SU-DHL-6 (cell line): Measurements from ENCODE around the gene SACS.

Source experiments
- H2AFZ ChIP-seq: fragments of 200-600 bp; sonication (generic); 2 replicates; pipeline ENCODE4 v1.6.1; 2014; ENCODE audit warnings: low read depth, mild to moderate bottlenecking, moderate library complexity, mixed read lengths, antibody characterized with exemption, low read length; ENCODE audit not compliant: severe bottlenecking
- H3F3A ChIP-seq: fragments of 200-600 bp; shearing (Covaris generic); 2 replicates; pipeline ENCODE4 v1.6.0; 2016; ENCODE audit warnings: antibody characterized with exemption, mild to moderate bottlenecking; ENCODE audit not compliant: insufficient read depth
- H3K27ac ChIP-seq: fragments of 200-600 bp; sonication (generic); 2 replicates; pipeline ENCODE4 v1.5.1; 2016; ENCODE audit warnings: low read depth, mild to moderate bottlenecking, low read length, moderate library complexity, mixed read lengths
- H3K27me3 ChIP-seq: fragments of 200-600 bp; sonication (generic), shearing (Covaris generic); 2 replicates; pipeline ENCODE4 v1.6.0; 2014; ENCODE audit warnings: mild to moderate bottlenecking, low read length
- H3K36me3 ChIP-seq: fragments of 200-600 bp; sonication (generic); 2 replicates; pipeline ENCODE4 v1.6.1; 2014; ENCODE audit warnings: mild to moderate bottlenecking, low read length, mixed read lengths
- H3K4me2 ChIP-seq: fragments of 300-600, 200-600 bp; shearing (Covaris generic), sonication (generic); 2 replicates; pipeline ENCODE4 v1.6.0; 2014; ENCODE audit warnings: low read length, low read depth, mild to moderate bottlenecking; ENCODE audit not compliant: poor library complexity, severe bottlenecking
- H3K4me3 ChIP-seq: fragments of 200-600 bp; sonication (generic); 2 replicates; pipeline ENCODE4 v1.5.1; 2014; ENCODE audit warnings: antibody characterized with exemption, low read length, mild to moderate bottlenecking, mixed read lengths; ENCODE audit not compliant: insufficient read depth, poor library complexity, severe bottlenecking
- H3K79me2 ChIP-seq: fragments of 200-600 bp; sonication (generic); 2 replicates; pipeline ENCODE4 v1.6.1; 2014; ENCODE audit warnings: mild to moderate bottlenecking, low read length, moderate library complexity; ENCODE audit not compliant: insufficient read depth
- H3K9ac ChIP-seq: fragments of 200-600 bp; sonication (generic); 2 replicates; pipeline ENCODE4 v1.7.0; 2014; ENCODE audit warnings: mild to moderate bottlenecking, low read length
- H3K9me2 ChIP-seq: fragments of 200-600 bp; sonication (generic); replicated peaks from 2 replicates; pipeline ENCODE4 v1.6.1; 2014; ENCODE audit warnings: low read length; ENCODE audit not compliant: insufficient read depth
- H3K9me3 ChIP-seq: fragments of 200-600 bp; sonication (generic); 2 replicates; pipeline ENCODE4 v1.6.1; 2014; ENCODE audit warnings: low read length, mixed read lengths; ENCODE audit not compliant: insufficient read depth
- H4K20me1 ChIP-seq: fragments of 200-600 bp; sonication (generic); 2 replicates; pipeline ENCODE4 v1.6.1; 2014; ENCODE audit warnings: low read depth, mild to moderate bottlenecking, antibody characterized with exemption, low read length, moderate library complexity, mixed read lengths
- CTCF ChIP-seq: fragments of 200-600 bp; sonication (generic); IDR thresholded peaks from one replicate; pipeline ENCODE4 v1.5.1; 2017; ENCODE audit warnings: antibody characterized with exemption, mild to moderate bottlenecking, low read length, moderate library complexity; ENCODE audit not compliant: insufficient read depth, poor library complexity, severe bottlenecking
- EZH2phosphoT487 ChIP-seq: fragments of 200-600 bp; sonication (generic), shearing (Covaris generic); conservative IDR thresholded peaks from 2 replicates; pipeline ENCODE4 v1.6.1; 2018; ENCODE audit warnings: mild to moderate bottlenecking, antibody characterized with exemption, low read length, moderate library complexity, mixed read lengths

Gene SACS

DNA sequence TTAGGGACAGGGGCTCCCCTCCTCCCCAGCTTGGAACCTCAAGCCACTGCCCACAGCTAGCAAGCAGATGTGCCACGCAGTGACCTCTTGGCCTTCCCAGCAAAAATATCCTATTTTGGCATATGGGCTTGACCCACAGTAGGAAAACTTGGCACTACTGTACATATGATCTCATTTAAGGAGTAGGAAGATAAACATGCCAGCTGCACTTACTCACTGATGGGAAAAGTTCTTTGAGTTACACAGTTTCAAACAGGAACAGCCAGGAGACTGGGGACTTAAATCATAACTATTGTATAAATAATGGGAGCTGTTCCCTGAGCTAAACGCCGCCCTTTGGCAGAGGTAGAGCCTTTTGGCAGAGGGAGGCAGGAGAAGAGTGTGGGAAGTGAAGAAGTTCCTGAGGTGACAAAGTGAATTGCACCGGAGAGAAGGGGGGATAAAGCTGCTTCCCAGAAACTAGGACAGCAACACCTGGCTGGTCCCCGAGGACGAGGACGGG is 6.1 kb downstream of the SACS start:
- H4K20me1 ChIP-seq, result no peaks in the 10 kb centered on the region
- no peaks in the 10 kb centered on the region for H3K9me2 ChIP-seq
- no peaks in the 10 kb centered on the region for H3F3A ChIP-seq
- H3K27me3 ChIP-seq, result no peaks in the 10 kb centered on the region
- no peak overlapping the region for H3K4me3 ChIP-seq
- no peaks in the 10 kb centered on the region for H3K79me2 ChIP-seq
- H3K36me3 ChIP-seq, result no peaks in the 10 kb centered on the region
- H3K9ac ChIP-seq, result no peak overlapping the region
- no peak overlapping the region for H2AFZ ChIP-seq
- TF ChIP-seq EZH2phosphoT487 (no peak), CTCF (no peak)
- H3K9me3 ChIP-seq, result no peaks in the 10 kb centered on the region
- H3K4me2 ChIP-seq, result no peak overlapping the region
- H3K27ac ChIP-seq, result no peak overlapping the region

GRCh38 chr13:23421596-23421995 is 11.9 kb downstream of the SACS start:
- Histone ChIP-seq H3K27ac (no peak overlapping the region), H2AFZ (no peak overlapping the region), H3K4me2 (no peak overlapping the region), H3K9ac (no peak overlapping the region), H3K36me3 (no peaks in the 10 kb centered on the region), H3K9me3 (no peaks in the 10 kb centered on the region), H3F3A (no peaks in the 10 kb centered on the region), H3K27me3 (no peaks in the 10 kb centered on the region), H3K4me3 (no peak overlapping the region), H3K79me2 (no peaks in the 10 kb centered on the region), H4K20me1 (no peaks in the 10 kb centered on the region), H3K9me2 (no peaks in the 10 kb centered on the region)
- no peak for TF ChIP-seq CTCF
- TF ChIP-seq EZH2phosphoT487, result no peak

GRCh38 chr13:23418776-23419683 is 14.5 kb downstream of the SACS start:
- Histone ChIP-seq H3K36me3 (no peaks in the 10 kb centered on the region), H3K27ac (no peak overlapping the region), H3K4me3 (no peak overlapping the region), H3K9me3 (no peaks in the 10 kb centered on the region), H3K4me2 (no peak overlapping the region), H3K9me2 (no peaks in the 10 kb centered on the region), H3K9ac (no peak overlapping the region), H2AFZ (no peak overlapping the region), H3F3A (no peaks in the 10 kb centered on the region), H3K79me2 (no peaks in the 10 kb centered on the region), H4K20me1 (no peaks in the 10 kb centered on the region), H3K27me3 (no peaks in the 10 kb centered on the region)
- TF ChIP-seq CTCF (no peak), EZH2phosphoT487 (no peak)
